Glomerular endothelial cell (primary cell): ENCODE data around the gene HBA2. TPM values are rescaled to one million over a fixed set of nuclear protein-coding genes. Genes with fewer than 3 reads are reported as not detected.
"Not testable (repeated sequence)": the region's sequence is repeated elsewhere in the genome, so short reads cannot be mapped to it uniquely, and the experiment has no call there.

Experiments
- DNase-seq: peaks from one replicate; pipeline ENCODE4 v3.0.0-alpha.2; 2011; ENCODE audit warnings: low read depth, low spot score; ENCODE audit errors: extremely low read depth
- total RNA-seq: library from RNA; depleted of rRNA; stranded (reverse); fragments of >200 nt; gene quantifications from 2 replicates; pipeline ENCODE4 v1.2.3, GENCODE V29; 2015

Gene HBA2
- total RNA-seq, 1 donor from 2014 or later, result not detected

DNA sequence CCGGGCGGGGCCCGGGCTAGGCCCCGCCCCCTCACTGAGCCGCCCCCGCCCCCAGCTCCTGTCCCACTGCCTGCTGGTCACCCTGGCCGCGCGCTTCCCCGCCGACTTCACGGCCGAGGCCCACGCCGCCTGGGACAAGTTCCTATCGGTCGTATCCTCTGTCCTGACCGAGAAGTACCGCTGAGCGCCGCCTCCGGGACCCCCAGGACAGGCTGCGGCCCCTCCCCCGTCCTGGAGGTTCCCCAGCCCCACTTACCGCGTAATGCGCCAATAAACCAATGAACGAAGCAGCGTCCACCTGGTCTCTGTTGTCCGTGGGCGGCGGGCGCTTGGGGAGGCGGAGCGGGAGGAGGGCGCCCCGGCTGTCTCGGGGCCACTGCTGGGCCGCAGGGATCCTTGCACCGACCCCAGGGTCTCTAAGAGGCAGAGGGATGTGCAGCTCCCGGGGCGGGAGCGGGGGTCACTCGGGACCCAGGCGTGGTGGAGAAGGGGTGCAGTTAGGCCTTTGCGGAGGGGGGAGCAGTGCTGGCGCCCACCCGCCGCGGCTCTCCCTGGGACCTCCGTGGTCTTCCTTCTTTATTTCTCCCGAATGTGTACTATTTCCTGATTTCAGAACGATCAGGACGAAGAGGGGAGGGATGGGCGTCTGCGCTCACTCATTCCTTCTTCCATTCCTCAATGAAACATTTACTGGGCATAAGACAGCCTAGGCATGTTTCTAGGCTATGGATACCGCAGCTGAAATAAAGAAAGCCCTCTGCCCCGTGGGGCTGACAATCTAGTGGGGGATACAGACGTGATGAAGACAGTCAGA lies 18.3 kb upstream of the HBA2 start:
- DNase-seq, result no peak

DNA sequence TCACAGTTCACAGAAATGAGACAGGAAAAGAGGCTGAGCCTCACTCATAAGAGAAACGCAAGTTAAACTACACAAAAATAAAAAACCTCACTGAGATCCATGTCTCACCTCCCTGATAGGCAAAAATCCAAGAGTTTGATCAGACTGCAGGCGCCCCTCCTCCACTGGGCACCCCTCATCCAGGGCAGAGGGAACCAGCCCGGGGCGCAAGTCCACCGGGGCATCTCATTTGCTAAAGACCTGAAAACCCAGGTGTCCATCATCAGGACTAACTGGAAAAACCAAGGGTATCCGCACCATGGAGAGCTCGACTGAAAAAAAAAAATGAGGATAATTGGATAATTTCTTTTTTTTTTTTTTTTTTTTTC lies 17.7 kb upstream of the HBA2 start:
- DNase-seq, result no peak

GRCh38 chr16:159136-159849 lies 13.4 kb upstream of the HBA2 start:
- no peak for DNase-seq

GRCh38 chr16:160242-160641 lies 12.4 kb upstream of the HBA2 start:
- DNase-seq, result not testable (repeated sequence)

GRCh38 chr16:160691-161190 lies 11.9 kb upstream of the HBA2 start:
- no peak for DNase-seq

DNA sequence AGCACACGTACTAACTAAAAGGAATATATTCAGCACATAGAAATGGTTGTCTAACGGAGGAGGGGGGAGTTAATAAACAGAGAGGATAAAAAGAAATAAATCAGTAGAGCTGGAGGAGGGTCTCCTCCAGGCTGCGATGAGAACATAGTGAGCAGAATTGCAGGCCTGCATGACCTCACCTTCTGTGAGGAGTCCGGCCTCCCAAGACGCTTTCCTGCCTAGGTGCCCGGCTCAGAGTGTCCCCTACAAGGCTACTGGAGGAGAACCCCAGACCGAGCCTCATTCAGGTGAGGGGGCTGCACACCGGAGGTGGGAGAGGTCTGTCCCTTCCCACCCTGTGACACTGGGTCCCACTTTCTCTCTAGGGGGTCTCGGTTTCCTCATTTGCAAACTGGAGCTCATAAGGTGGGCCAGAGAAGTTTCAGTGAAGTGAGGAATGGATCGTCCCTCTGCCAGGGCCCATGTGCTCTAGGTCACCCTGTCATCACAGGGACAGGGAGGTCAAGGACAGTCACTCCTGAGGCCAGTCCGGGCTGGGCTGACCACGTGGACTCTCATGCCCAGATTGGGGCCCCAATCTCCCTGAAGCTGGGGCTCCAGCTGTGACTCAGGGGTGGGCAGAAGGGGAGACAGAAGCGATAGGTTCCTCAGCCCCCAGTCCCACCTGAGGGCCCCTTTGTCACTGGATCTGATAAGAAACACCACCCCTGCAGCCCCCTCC lies 10.2 kb upstream of the HBA2 start:
- no peak for DNase-seq

DNA sequence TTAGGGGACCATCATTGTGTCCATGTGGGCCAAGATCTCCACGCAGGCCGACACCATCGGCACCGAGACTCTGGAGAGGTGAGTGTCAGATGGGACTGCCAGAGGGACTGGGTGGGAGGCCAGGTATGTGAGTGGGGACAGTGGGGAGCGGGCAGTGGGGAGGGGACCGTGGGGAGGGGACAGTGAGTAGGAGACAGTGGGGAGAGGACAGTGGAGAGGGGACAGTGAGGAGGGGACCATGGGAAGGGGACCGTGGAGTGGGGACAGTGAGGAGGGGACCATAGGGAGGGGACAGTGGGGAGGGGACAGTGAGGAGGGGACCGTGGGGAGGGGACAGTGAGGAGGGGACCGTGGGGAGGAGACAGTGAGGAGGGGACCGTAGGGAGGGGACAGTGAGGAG lies 9.5 kb upstream of the HBA2 start:
- not testable (repeated sequence) for DNase-seq

DNA sequence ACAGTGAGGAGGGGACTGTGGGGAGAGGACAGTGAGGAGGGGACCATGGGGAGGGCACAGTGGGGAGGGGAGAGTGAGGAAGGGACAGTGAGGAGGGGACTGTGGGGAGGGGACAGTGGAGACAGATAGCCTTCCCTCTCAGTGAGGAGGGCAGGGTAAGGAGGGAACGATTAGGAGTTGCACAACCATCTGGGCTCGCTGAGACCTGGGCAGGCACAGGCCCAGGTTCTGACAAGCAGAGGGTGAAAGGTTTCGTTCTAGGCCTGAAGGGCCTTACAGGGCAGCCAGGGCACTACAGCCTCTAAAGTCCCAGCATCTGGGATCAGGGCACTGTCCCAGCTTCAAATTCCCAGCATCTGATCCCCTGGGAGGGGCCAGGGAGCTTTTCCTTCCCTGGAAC lies 9.0 kb upstream of the HBA2 start:
- DNase-seq, result not testable (repeated sequence)

DNA sequence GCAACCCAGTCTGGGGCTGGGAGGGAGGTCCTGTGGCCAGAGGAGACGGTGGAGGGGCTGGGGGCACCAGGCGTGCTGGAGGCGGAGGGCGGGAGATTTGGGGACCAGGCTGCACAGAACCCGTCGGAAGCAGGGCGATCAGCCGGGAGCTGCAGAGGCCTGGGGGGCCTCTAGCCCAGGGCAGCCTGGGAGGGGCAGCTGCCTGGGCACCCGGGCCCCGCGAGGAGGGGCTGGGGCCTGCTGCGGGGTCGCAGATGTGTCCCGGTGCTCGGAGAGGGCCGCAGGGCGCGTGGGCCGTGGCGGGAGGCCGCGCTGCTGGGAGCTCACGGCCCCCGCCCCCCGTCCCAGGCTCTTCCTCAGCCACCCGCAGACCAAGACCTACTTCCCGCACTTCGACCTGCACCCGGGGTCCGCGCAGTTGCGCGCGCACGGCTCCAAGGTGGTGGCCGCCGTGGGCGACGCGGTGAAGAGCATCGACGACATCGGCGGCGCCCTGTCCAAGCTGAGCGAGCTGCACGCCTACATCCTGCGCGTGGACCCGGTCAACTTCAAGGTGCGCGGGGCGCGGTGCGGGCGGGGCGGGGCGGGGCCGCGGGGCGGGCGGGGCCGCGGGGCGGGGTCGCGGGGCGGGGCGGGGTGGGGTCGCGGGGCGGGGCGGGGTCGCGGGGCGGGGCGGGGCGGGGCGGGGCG lies 8.4 kb upstream of the HBA2 start:
- DNase-seq, result not testable (repeated sequence)

GRCh38 chr16:164827-165538 lies 7.7 kb upstream of the HBA2 start:
- no peak for DNase-seq

DNA sequence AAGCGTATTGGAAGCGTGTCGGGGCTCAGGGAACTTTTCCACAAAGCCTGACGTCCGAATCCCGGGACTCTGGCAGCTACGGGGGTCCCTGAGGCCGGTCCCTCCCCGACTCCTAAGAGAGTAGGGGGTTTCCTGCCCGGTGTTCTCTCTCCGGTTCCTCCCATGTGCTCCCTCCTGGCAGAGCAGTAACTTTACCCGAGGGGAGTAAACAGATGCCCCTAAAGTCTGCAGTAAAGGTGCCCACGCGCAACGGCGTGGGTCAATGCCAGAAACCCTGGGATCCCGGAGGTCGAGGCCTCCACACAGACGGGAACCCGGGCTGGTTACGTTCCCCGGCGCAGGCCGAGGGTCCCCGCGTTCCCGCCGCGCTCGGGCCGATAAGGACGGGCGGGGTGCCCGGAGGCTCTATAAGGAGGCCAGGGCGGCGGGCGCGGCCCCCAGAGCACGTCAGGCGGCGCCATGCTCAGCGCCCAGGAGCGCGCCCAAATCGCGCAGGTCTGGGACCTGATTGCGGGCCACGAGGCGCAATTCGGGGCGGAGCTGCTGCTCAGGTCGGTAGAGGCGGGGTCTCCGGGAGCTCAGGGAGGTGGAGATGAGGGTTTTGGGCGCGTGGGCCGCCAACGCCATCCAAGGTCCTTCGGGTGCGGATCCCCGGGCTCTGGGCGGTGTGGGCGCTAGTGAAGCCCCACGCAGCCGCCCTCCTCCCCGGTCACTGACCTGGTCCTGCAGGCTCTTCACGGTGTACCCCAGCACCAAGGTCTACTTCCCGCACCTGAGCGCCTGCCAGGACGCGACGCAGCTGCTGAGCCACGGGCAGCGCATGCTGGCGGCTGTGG lies 6.9 kb upstream of the HBA2 start, which contains the start of gene HBM:
Gene HBM (plus strand): TSS at position 440 of the 836 bp plus-strand sequence. CDS start 20 bp downstream, at position 460.
- DNase-seq, result no peak

DNA sequence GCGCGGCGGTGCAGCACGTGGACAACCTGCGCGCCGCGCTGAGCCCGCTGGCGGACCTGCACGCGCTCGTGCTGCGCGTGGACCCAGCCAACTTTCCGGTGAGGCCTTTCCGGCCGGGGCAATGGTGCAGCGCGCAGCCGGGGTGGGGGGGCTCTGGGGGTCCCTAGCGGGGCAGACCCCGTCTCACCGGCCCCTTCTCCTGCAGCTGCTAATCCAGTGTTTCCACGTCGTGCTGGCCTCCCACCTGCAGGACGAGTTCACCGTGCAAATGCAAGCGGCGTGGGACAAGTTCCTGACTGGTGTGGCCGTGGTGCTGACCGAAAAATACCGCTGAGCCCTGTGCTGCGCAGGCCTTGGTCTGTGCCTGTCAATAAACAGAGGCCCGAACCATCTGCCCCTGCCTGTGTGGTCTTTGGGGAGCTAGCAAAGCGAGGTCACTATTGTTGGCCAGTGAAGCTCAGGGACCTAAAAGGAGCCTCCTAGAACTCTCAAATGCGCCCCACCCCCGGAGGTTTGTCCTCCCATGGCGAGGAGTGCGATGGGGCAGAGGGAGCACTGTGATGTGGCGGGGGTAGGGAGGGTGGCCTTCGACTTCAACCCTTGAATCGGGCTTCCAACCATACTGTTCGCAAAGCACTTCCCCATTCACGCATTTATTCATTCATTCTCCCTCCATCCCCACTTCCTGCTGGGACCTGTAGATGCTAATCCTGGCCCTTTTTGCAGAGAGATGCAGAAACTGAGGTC lies 6.1 kb upstream of the HBA2 start:
- DNase-seq, result no peak

DNA sequence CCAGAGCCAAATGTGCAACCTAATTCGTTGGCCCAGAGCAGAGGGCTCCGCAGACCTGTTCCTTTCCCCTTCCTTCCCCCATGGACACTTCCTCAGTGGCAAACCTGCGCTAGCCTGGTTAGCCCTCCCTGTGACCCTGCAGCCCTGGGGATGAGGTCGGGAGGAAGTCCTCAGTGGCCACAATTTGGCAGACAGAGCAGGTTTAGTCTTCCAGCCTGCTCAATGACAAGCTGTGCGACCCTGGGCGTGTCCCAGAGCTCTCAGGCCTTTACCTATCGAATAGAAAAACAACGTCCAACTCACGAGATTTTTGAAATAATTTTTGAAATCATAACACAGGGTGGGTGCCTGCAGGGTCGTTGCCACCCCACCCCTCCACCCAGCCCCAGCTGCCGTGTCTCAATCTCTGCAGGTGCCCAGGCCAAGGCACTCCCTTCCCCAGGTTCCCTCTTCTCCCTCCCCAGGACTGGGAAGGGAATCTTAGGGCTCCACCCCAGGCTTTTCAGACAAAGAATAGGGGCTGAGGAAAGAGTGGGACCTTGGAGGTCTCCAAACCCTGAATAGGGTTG lies 5.5 kb upstream of the HBA2 start:
- no peak for DNase-seq

- no peak for DNase-seq
Observed at GRCh38 chr16:168424-168823, 4.3 kb upstream of the HBA2 start.

DNA sequence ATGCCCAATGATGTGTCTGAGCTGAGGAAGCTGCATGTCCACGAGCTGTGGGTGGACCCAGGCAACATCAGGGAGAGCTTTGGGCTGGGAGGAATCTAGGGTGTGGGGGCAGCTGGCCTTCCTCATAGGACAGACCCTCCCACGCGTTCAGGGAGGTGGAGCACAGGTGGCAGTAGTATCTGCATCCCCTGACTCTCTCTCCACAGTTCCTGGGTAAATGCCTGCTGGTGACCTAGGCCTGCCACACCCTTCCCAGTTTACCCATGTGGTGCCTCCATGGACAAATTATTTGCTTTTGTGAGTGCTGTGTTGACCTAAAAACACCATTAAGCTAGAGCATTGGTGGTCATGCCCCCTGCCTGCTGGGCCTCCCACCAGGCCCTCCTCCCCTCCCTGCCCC lies 3.7 kb upstream of the HBA2 start:
- DNase-seq, result no peak

- DNase-seq, result not testable (repeated sequence)
Observed at GRCh38 chr16:170088-170507, 2.6 kb upstream of the HBA2 start.

- no peak for DNase-seq
Observed at GRCh38 chr16:170788-171187, 1.9 kb upstream of the HBA2 start.

- not testable (repeated sequence) for DNase-seq
Observed at GRCh38 chr16:173211-173854, 657 bp downstream of the HBA2 start.
